ENCODE results near the gene FOXK1. TPM values are rescaled to one million over a fixed set of nuclear protein-coding genes. Genes with fewer than 3 reads are reported as not detected.
A peak's percentile ranks its signal among the peaks of the same experiment; 100 is the strongest.

FOXK1 gene
- 10 to 100 TPM; 10.9 to 43.9 (median 32.6) TPM for total RNA-seq
- 10 to 100 TPM in 1 of 2 donors, 1 to 10 TPM in 1; 5.8 to 10.4 TPM for polyA plus RNA-seq
- long read RNA-seq, donor 1, partial matches to known transcripts: 1 of 17 reads
- long read RNA-seq, donor 1, other reads (novel, unspliced or antisense): 16 of 17 reads
- long read RNA-seq, donor 2: 0 reads
- long read RNA-seq, donor 3, full-length matches to known transcripts: 1 of 11 reads
- long read RNA-seq, donor 3, partial matches to known transcripts: 0 of 11 reads
- long read RNA-seq, donor 3, other reads (novel, unspliced or antisense): 10 of 11 reads

GRCh38 chr7:4681886-4682620 is at the start of gene FOXK1:
FOXK1 (plus strand) TSS chr7:4682295; CDS start chr7:4682309, 14 bp downstream.
- Histone ChIP-seq H3K36me3 (no peaks in the 10 kb centered on the region), H3K4me1 (ENCODE audit: insufficient read depth) (peaks cover 5% of the 10 kb centered on the region), H3K9me3 (no peaks in the 10 kb centered on the region), H3K27me3 (no peaks in the 10 kb centered on the region), H3K4me3 (peak within 1 kb of the TSS; percentile 81), H3K27ac (peak within 1 kb of the TSS; percentile 67 to 89)
- WGBS, 3 donors: 1 to 2% (median 2%) methylated on average over 21 to 115 of the region's 116 CpGs
- intact Hi-C loops (cut with DNase I): loop anchor here (2.0 to 10.0 kb wide), 6 partner anchors 39 to 65 kb away; no protein-coding TSS in a partner anchor
- TF ChIP-seq POLR2A (IDR thresholded peaks at IDR 0.05) (peak; percentile 32), EP300 (IDR thresholded peaks at IDR 0.05) (no peak)
- peak; percentile 73 to 88 (median 82) for DNase-seq

GRCh38 chr7:4633012-4633411 is 49.1 kb upstream of the FOXK1 start:
- no peak for TF ChIP-seq CTCF (IDR thresholded peaks at IDR 0.05)
- TF ChIP-seq POLR2A (IDR thresholded peaks at IDR 0.05): no peak
- TF ChIP-seq EP300 (IDR thresholded peaks at IDR 0.05): no peak
- H3K4me3 ChIP-seq: no peak overlapping the region
- whole genome bisulfite sequencing, 3 donors: 87 to 95% (median 91%) methylated on average over 3 of the region's 3 CpGs
- intact Hi-C loops (cut with DNase I): loop anchor here in 1 of 4 donors (5.0 kb wide), 2 partner anchors 119 to 1331 kb away; partner anchors contain the start of gene SDK1
- H3K27me3 ChIP-seq: no peaks in the 10 kb centered on the region
- H3K9me3 ChIP-seq: no peaks in the 10 kb centered on the region
- no peaks in the 10 kb centered on the region for H3K36me3 ChIP-seq
- H3K4me1 ChIP-seq (ENCODE audit: insufficient read depth): no peaks in the 10 kb centered on the region
- H3K27ac ChIP-seq: no peak overlapping the region
- DNase-seq: no peak

- WGBS, 3 donors: 58 to 72% (median 72%) methylated on average over 4 of the region's 4 CpGs
- H3K36me3 ChIP-seq: no peaks in the 10 kb centered on the region
- no peak overlapping the region for H3K27ac ChIP-seq
- DNase-seq: no peak
- H3K4me3 ChIP-seq: no peak overlapping the region
- TF ChIP-seq EP300 (IDR thresholded peaks at IDR 0.05) (no peak), CTCF (IDR thresholded peaks at IDR 0.05) (no peak), POLR2A (IDR thresholded peaks at IDR 0.05) (no peak)
- intact Hi-C loops (cut with DNase I): loop anchor here in 1 of 4 donors (5.0 kb wide), 2 partner anchors 118 to 1332 kb away; partner anchors contain the start of gene SDK1
- no peaks in the 10 kb centered on the region for H3K27me3 ChIP-seq
- no peaks in the 10 kb centered on the region for H3K4me1 ChIP-seq (ENCODE audit: insufficient read depth)
- H3K9me3 ChIP-seq: no peaks in the 10 kb centered on the region
Observed at GRCh38 chr7:4634166-4634565, 47.9 kb upstream of the FOXK1 start.

- Histone ChIP-seq H3K27ac (no peak overlapping the region), H3K36me3 (no peaks in the 10 kb centered on the region), H3K4me1 (ENCODE audit: insufficient read depth) (peaks cover 1% of the 10 kb centered on the region), H3K27me3 (no peaks in the 10 kb centered on the region), H3K9me3 (no peaks in the 10 kb centered on the region), H3K4me3 (no peak overlapping the region)
- 69 to 73% (median 70%) methylated on average over 17 of the region's 17 CpGs for WGBS, 3 donors
- intact Hi-C loops (cut with DNase I): no loop called here
- no peak for TF ChIP-seq EP300 (IDR thresholded peaks at IDR 0.05)
- TF ChIP-seq POLR2A (IDR thresholded peaks at IDR 0.05): no peak
- no peak for DNase-seq
Observed at GRCh38 chr7:4638781-4639575, 43.1 kb upstream of the FOXK1 start.

All from ovary (tissue), 10 donors.